K562 (cell line): ENCODE measurements around the gene AASS.

ENCODE experiments used
- ERF ChIP-seq: fragments of 450-650 bp; formaldehyde crosslinking; IDR thresholded peaks from 2 replicates; pipeline ENCODE4 v1.4.0; 2020; ENCODE audit warnings: mild to moderate bottlenecking, mixed read lengths
- EZH2 ChIP-seq: IDR thresholded peaks from 2 replicates; pipeline ENCODE4 v1.6.1; 2012; ENCODE audit warnings: low read depth, mild to moderate bottlenecking, inconsistent platforms, low read length, borderline replicate concordance
- FOXA3 ChIP-seq, 2 experiments: fragments of 450-650 bp in 1 of 2; sonication (generic) in 1 of 2; formaldehyde crosslinking; IDR thresholded peaks in 1 of 2; conservative IDR thresholded peaks in 1 of 2; 2 replicates each; pipeline versions ENCODE4 v1.4.0 to v1.8.0; 2020 to 2022; ENCODE audit warnings: mild to moderate bottlenecking in 2 of 2, missing genetic modification reagents in 1 of 2
- HNRNPL ChIP-seq: fragments of 200-400 bp; formaldehyde crosslinking; IDR thresholded peaks from 2 replicates; pipeline ENCODE4 v1.6.1; 2017; ENCODE audit warnings: low read depth, mild to moderate bottlenecking, low read length
- MAFG ChIP-seq: fragments of 450-650 bp; conservative IDR thresholded peaks from 2 replicates; pipeline ENCODE4 v1.6.1; 2016; ENCODE audit warnings: missing genetic modification characterization, missing compliant biosample characterization
- MAFK ChIP-seq: IDR thresholded peaks from 2 replicates; pipeline ENCODE4 v1.6.1; 2011; ENCODE audit warnings: low read length, improper control_type of control experiment
- RAD21 ChIP-seq, 2 experiments: fragments of 250-450 bp in 1 of 2; fragments of 450-650 bp in 1 of 2; sonication (Bioruptor Pico) in 1 of 2; formaldehyde crosslinking in 1 of 2; IDR thresholded peaks in 1 of 2; conservative IDR thresholded peaks in 1 of 2; 2 replicates each; pipeline versions ENCODE4 v1.4.0 to v1.8.0; 2020 to 2022; ENCODE audit warnings: mild to moderate bottlenecking in 2 of 2, moderate library complexity in 1 of 2
- SMARCA5 ChIP-seq: fragments of 450-650 bp; IDR thresholded peaks from 2 replicates; pipeline ENCODE4 v1.6.1; 2016
- TF ChIP-seq, protein P1 (sequence below): fragments of 200-600 bp; sonication (generic); IDR thresholded peaks from one replicate; pipeline ENCODE4 v1.6.1; 2012; ENCODE audit warnings: mild to moderate bottlenecking, low read depth, low read length, inconsistent platforms
- TF ChIP-seq, protein P2 (sequence below), 3 experiments: IDR thresholded peaks in 2 of 3; conservative IDR thresholded peaks in 1 of 3; 2 replicates each; pipeline ENCODE4 v1.5.1; 2011 to 2012; ENCODE audit warnings: low read length in 3 of 3, mild to moderate bottlenecking in 3 of 3, control low read depth in 2 of 3, improper control_type of control experiment in 1 of 3, inconsistent platforms in 1 of 3, low read depth in 1 of 3, mixed read lengths in 1 of 3, moderate library complexity in 1 of 3; ENCODE audit not compliant: insufficient read depth in 2 of 3
- TF ChIP-seq, protein P3 (sequence below): IDR thresholded peaks from 3 replicates; pipeline ENCODE4 v1.6.1; 2011; ENCODE audit warnings: borderline replicate concordance, mild to moderate bottlenecking; ENCODE audit not compliant: insufficient read length, insufficient read depth

GRCh38 chr7:122166275-122166674 is 22.2 kb upstream of the AASS start:
- TF ChIP-seq FOXA3 (CRISPR knock-in tag; conservative IDR thresholded peaks at IDR 0.05 in 1 of 2, IDR thresholded peaks at IDR 0.05 in 1 of 2) (no peak), RAD21 (CRISPR knock-in tag; conservative IDR thresholded peaks at IDR 0.05 in 1 of 2, IDR thresholded peaks at IDR 0.05 in 1 of 2) (no peak), MAFG (tag) (no peak), MAFK (no peak), SMARCA5 (no peak), EZH2 (no peak), ERF (no peak), HNRNPL (no peak)
- TF ChIP-seq, protein P1, sequence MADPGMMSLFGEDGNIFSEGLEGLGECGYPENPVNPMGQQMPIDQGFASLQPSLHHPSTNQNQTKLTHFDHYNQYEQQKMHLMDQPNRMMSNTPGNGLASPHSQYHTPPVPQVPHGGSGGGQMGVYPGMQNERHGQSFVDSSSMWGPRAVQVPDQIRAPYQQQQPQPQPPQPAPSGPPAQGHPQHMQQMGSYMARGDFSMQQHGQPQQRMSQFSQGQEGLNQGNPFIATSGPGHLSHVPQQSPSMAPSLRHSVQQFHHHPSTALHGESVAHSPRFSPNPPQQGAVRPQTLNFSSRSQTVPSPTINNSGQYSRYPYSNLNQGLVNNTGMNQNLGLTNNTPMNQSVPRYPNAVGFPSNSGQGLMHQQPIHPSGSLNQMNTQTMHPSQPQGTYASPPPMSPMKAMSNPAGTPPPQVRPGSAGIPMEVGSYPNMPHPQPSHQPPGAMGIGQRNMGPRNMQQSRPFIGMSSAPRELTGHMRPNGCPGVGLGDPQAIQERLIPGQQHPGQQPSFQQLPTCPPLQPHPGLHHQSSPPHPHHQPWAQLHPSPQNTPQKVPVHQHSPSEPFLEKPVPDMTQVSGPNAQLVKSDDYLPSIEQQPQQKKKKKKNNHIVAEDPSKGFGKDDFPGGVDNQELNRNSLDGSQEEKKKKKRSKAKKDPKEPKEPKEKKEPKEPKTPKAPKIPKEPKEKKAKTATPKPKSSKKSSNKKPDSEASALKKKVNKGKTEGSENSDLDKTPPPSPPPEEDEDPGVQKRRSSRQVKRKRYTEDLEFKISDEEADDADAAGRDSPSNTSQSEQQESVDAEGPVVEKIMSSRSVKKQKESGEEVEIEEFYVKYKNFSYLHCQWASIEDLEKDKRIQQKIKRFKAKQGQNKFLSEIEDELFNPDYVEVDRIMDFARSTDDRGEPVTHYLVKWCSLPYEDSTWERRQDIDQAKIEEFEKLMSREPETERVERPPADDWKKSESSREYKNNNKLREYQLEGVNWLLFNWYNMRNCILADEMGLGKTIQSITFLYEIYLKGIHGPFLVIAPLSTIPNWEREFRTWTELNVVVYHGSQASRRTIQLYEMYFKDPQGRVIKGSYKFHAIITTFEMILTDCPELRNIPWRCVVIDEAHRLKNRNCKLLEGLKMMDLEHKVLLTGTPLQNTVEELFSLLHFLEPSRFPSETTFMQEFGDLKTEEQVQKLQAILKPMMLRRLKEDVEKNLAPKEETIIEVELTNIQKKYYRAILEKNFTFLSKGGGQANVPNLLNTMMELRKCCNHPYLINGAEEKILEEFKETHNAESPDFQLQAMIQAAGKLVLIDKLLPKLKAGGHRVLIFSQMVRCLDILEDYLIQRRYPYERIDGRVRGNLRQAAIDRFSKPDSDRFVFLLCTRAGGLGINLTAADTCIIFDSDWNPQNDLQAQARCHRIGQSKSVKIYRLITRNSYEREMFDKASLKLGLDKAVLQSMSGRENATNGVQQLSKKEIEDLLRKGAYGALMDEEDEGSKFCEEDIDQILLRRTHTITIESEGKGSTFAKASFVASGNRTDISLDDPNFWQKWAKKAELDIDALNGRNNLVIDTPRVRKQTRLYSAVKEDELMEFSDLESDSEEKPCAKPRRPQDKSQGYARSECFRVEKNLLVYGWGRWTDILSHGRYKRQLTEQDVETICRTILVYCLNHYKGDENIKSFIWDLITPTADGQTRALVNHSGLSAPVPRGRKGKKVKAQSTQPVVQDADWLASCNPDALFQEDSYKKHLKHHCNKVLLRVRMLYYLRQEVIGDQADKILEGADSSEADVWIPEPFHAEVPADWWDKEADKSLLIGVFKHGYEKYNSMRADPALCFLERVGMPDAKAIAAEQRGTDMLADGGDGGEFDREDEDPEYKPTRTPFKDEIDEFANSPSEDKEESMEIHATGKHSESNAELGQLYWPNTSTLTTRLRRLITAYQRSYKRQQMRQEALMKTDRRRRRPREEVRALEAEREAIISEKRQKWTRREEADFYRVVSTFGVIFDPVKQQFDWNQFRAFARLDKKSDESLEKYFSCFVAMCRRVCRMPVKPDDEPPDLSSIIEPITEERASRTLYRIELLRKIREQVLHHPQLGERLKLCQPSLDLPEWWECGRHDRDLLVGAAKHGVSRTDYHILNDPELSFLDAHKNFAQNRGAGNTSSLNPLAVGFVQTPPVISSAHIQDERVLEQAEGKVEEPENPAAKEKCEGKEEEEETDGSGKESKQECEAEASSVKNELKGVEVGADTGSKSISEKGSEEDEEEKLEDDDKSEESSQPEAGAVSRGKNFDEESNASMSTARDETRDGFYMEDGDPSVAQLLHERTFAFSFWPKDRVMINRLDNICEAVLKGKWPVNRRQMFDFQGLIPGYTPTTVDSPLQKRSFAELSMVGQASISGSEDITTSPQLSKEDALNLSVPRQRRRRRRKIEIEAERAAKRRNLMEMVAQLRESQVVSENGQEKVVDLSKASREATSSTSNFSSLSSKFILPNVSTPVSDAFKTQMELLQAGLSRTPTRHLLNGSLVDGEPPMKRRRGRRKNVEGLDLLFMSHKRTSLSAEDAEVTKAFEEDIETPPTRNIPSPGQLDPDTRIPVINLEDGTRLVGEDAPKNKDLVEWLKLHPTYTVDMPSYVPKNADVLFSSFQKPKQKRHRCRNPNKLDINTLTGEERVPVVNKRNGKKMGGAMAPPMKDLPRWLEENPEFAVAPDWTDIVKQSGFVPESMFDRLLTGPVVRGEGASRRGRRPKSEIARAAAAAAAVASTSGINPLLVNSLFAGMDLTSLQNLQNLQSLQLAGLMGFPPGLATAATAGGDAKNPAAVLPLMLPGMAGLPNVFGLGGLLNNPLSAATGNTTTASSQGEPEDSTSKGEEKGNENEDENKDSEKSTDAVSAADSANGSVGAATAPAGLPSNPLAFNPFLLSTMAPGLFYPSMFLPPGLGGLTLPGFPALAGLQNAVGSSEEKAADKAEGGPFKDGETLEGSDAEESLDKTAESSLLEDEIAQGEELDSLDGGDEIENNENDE = no peak
- TF ChIP-seq, protein P2, sequence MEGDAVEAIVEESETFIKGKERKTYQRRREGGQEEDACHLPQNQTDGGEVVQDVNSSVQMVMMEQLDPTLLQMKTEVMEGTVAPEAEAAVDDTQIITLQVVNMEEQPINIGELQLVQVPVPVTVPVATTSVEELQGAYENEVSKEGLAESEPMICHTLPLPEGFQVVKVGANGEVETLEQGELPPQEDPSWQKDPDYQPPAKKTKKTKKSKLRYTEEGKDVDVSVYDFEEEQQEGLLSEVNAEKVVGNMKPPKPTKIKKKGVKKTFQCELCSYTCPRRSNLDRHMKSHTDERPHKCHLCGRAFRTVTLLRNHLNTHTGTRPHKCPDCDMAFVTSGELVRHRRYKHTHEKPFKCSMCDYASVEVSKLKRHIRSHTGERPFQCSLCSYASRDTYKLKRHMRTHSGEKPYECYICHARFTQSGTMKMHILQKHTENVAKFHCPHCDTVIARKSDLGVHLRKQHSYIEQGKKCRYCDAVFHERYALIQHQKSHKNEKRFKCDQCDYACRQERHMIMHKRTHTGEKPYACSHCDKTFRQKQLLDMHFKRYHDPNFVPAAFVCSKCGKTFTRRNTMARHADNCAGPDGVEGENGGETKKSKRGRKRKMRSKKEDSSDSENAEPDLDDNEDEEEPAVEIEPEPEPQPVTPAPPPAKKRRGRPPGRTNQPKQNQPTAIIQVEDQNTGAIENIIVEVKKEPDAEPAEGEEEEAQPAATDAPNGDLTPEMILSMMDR (IDR thresholded peaks at IDR 0.05 in 2 of 3, conservative IDR thresholded peaks at IDR 0.05 in 1 of 3; ENCODE audit: insufficient read depth in 2 of 3, low read depth in 1 of 3, low read length in 3 of 3) = no peak
- TF ChIP-seq, protein P3, sequence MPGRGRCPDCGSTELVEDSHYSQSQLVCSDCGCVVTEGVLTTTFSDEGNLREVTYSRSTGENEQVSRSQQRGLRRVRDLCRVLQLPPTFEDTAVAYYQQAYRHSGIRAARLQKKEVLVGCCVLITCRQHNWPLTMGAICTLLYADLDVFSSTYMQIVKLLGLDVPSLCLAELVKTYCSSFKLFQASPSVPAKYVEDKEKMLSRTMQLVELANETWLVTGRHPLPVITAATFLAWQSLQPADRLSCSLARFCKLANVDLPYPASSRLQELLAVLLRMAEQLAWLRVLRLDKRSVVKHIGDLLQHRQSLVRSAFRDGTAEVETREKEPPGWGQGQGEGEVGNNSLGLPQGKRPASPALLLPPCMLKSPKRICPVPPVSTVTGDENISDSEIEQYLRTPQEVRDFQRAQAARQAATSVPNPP = no peak
